Liver (tissue), 9 donors: Measurements from ENCODE around the gene PAPSS1. TPM values are rescaled to one million over a fixed set of nuclear protein-coding genes. Genes with fewer than 3 reads are reported as not detected.

Experiments used
- DNase-seq: peaks from one replicate; pipeline ENCODE4 v3.0.0-alpha.2; 2017; ENCODE audit warnings: low spot score
- H3K27ac ChIP-seq, 2 donors: one replicate each; pipeline ENCODE4 v1.7.0; 2013; ENCODE audit warnings: inconsistent platforms in 2 of 2, low read length in 2 of 2, control low read depth in 1 of 2, low read depth in 1 of 2, mild to moderate bottlenecking in 1 of 2
- H3K27me3 ChIP-seq, 4 donors: one replicate each; pipeline versions ENCODE4 v1.6.1 to v1.7.0; 2013; ENCODE audit warnings: low read length in 3 of 4, inconsistent platforms in 1 of 4, mild to moderate bottlenecking in 1 of 4, moderate library complexity in 1 of 4; ENCODE audit not compliant: control insufficient read depth in 4 of 4, insufficient read depth in 4 of 4
- H3K36me3 ChIP-seq, 4 donors: one replicate each; pipeline versions ENCODE4 v1.6.1 to v1.7.0; 2013; ENCODE audit warnings: low read length in 3 of 4, mild to moderate bottlenecking in 3 of 4, low read depth in 1 of 4, moderate library complexity in 1 of 4; ENCODE audit not compliant: control insufficient read depth in 4 of 4, insufficient read depth in 3 of 4
- H3K4me1 ChIP-seq, 4 donors: one replicate each; pipeline versions ENCODE4 v1.6.1 to v1.7.0; 2013; ENCODE audit warnings: low read length in 3 of 4, mild to moderate bottlenecking in 3 of 4, moderate library complexity in 1 of 4; ENCODE audit not compliant: control insufficient read depth in 4 of 4, insufficient read depth in 4 of 4
- H3K4me3 ChIP-seq, 3 donors: one replicate each; pipeline versions ENCODE4 v1.6.1 to v1.7.0; 2013; ENCODE audit warnings: low read length in 3 of 3, control low read depth in 1 of 3, low read depth in 1 of 3, mild to moderate bottlenecking in 1 of 3
- H3K9ac ChIP-seq, 2 donors: one replicate each; pipeline ENCODE4 v1.7.0; 2013; ENCODE audit warnings: low read length in 2 of 2, mild to moderate bottlenecking in 2 of 2, moderate library complexity in 2 of 2, control low read depth in 1 of 2, low read depth in 1 of 2
- H3K9me3 ChIP-seq, 4 donors: one replicate each; pipeline versions ENCODE4 v1.6.1 to v1.7.0; 2013; ENCODE audit warnings: low read length in 3 of 4; ENCODE audit not compliant: control insufficient read depth in 4 of 4
- CTCF ChIP-seq: fragments of 150-350 bp; IDR thresholded peaks from 2 replicates; pipeline ENCODE4 v1.5.1; 2017; ENCODE audit warnings: improper control_type of control experiment, low read depth, low read length; ENCODE audit not compliant: missing input control
- EGR1 ChIP-seq, 2 donors: IDR thresholded peaks; 2 replicates each; pipeline ENCODE4 v1.6.1; 2016 to 2018; ENCODE audit warnings: antibody characterized with exemption in 2 of 2, low read depth in 2 of 2
- FOXA1 ChIP-seq: IDR thresholded peaks from 2 replicates; pipeline ENCODE4 v1.6.1; 2016; ENCODE audit warnings: antibody characterized with exemption
- FOXA2 ChIP-seq: IDR thresholded peaks from 2 replicates; pipeline ENCODE4 v1.6.1; 2016; ENCODE audit warnings: antibody characterized with exemption
- GABPA ChIP-seq, 2 donors: IDR thresholded peaks in 1 of 2; conservative IDR thresholded peaks in 1 of 2; 2 replicates each; pipeline ENCODE4 v1.6.1; 2016; ENCODE audit warnings: antibody characterized with exemption in 2 of 2, mild to moderate bottlenecking in 1 of 2, moderate library complexity in 1 of 2
- HNF4A ChIP-seq, 2 donors: conservative IDR thresholded peaks; 2 replicates each; pipeline ENCODE4 v1.6.1; 2016; ENCODE audit warnings: antibody characterized with exemption in 2 of 2, mild to moderate bottlenecking in 2 of 2
- HNF4G ChIP-seq: IDR thresholded peaks from 2 replicates; pipeline ENCODE4 v1.6.1; 2016; ENCODE audit warnings: antibody characterized with exemption
- JUND ChIP-seq, 2 donors: IDR thresholded peaks; 2 replicates each; pipeline ENCODE4 v1.6.1; 2016; ENCODE audit warnings: antibody characterized with exemption in 2 of 2
- MAX ChIP-seq: IDR thresholded peaks from 2 replicates; pipeline ENCODE4 v1.6.1; 2016; ENCODE audit warnings: antibody characterized with exemption
- NR2F2 ChIP-seq: IDR thresholded peaks from 2 replicates; pipeline ENCODE4 v1.6.1; 2016; ENCODE audit warnings: antibody characterized with exemption
- RAD21 ChIP-seq, 2 donors: IDR thresholded peaks; 2 replicates each; pipeline ENCODE4 v1.6.1; 2016; ENCODE audit warnings: antibody characterized with exemption in 2 of 2, mild to moderate bottlenecking in 2 of 2
- RXRA ChIP-seq, 2 donors: IDR thresholded peaks; 2 replicates each; pipeline ENCODE4 v1.6.1; 2017 to 2018; ENCODE audit warnings: antibody characterized with exemption in 2 of 2, mild to moderate bottlenecking in 1 of 2
- SP1 ChIP-seq: IDR thresholded peaks from 2 replicates; pipeline ENCODE4 v1.6.1; 2018; ENCODE audit warnings: antibody characterized with exemption, mild to moderate bottlenecking
- TAF1 ChIP-seq: conservative IDR thresholded peaks from 2 replicates; pipeline ENCODE4 v1.6.1; 2016; ENCODE audit warnings: antibody characterized with exemption, mild to moderate bottlenecking
- YY1 ChIP-seq: IDR thresholded peaks from 2 replicates; pipeline ENCODE4 v1.6.1; 2016; ENCODE audit warnings: antibody characterized with exemption, mild to moderate bottlenecking
- WGBS: extraction: QIAGEN DNeasy Blood & Tissue Kit; methylation state at CpG from one replicate; pipeline ENCODE4 v1.1.7; 2013; 5-methylcytosine and 5-hydroxymethylcytosine counted together
- polyA plus RNA-seq, 2 donors: library from polyadenylated mRNA; stranded (reverse) in 1 of 2; unstranded in 1 of 2; fragments of 200-250 nt in 1 of 2; fragments of >200 nt in 1 of 2; fragmentation: Nextera tagmentation in 1 of 2; extraction: Ambion mirVana in 1 of 2; gene quantifications; one replicate each; pipeline versions ENCODE4 v1.2.1 to v1.2.3, GENCODE V29; 2013 to 2015
- total RNA-seq, 2 donors: library from RNA; depleted of rRNA; stranded (reverse); fragments of >200 nt; gene quantifications; one replicate each; pipeline ENCODE4 v1.2.3, GENCODE V29; 2014
- TF ChIP-seq, protein P1 (sequence below): IDR thresholded peaks from 2 replicates; pipeline ENCODE4 v1.6.1; 2016; ENCODE audit warnings: antibody characterized with exemption
- TF ChIP-seq, protein P2 (sequence below): IDR thresholded peaks from 2 replicates; pipeline ENCODE4 v1.6.1; 2016; ENCODE audit warnings: antibody characterized with exemption
- TF ChIP-seq, protein P3 (sequence below): IDR thresholded peaks from 2 replicates; pipeline ENCODE4 v1.6.1; 2016; ENCODE audit warnings: antibody characterized with exemption, mild to moderate bottlenecking
- donor health status: healthy.
- donor health status: healthy.
- donor health status: healthy.
- donor health status: healthy.
- donor health status: healthy.

Gene PAPSS1
- total and polyA plus RNA-seq, 4 donors: 5.7 to 17.8 (median 6.0) TPM

GRCh38 chr4:107737450-107737849, 17.4 kb upstream of the PAPSS1 start:
- WGBS: 41% methylated on average over 4 of the region's 4 CpGs
- no peak overlapping the region for H3K9ac ChIP-seq
- peaks cover 2 to 15% (median 12%) of the 10 kb centered on the region in 4 donors for H3K4me1 ChIP-seq
- no peaks in the 10 kb centered on the region for H3K36me3 ChIP-seq
- H3K9me3 ChIP-seq: no peaks in the 10 kb centered on the region
- TF ChIP-seq GABPA (IDR thresholded peaks at IDR 0.05 in 1 of 2, conservative IDR thresholded peaks at IDR 0.05 in 1 of 2) (no peak), TAF1 (no peak), SP1 (peak; percentile 7)
- TF ChIP-seq, protein P1, sequence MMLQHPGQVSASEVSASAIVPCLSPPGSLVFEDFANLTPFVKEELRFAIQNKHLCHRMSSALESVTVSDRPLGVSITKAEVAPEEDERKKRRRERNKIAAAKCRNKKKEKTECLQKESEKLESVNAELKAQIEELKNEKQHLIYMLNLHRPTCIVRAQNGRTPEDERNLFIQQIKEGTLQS: peak; percentile 7
- H3K27ac ChIP-seq: peak overlapping the region; percentile 64
- no peak for DNase-seq
- H3K4me3 ChIP-seq: no peak overlapping the region
- H3K27me3 ChIP-seq: no peaks in the 10 kb centered on the region

DNA sequence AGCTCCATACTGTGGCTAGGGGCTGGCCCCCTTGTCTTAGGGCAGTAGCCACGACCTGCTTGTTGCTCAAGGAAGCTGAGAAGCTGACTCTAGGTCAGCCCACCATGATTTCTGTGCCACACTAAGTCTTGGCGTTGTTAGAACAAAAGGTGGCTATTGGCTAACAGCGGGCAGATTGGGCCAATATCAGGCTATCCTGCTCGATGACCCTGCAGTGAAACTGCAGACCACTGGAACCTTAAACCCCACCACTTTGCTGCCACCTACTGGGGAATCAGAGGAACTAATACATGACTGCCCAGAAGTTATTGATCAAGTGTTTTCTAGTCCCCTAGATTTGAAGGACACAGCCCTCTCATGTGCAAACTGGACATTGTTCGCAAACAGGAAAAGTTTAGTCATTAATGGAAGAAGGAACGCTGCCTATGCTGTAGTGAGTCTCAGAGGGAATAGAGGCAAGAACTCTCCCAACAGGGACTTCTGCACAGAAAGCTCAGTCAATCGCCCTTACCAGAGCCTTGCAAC, 17.0 kb upstream of the PAPSS1 start:
- Histone ChIP-seq H3K4me1 (peaks cover 2 to 15% (median 12%) of the 10 kb centered on the region in 4 donors), H3K9ac (no peak overlapping the region), H3K27ac (peak overlapping the region; percentile 64), H3K4me3 (no peak overlapping the region), H3K27me3 (no peaks in the 10 kb centered on the region), H3K36me3 (no peaks in the 10 kb centered on the region), H3K9me3 (no peaks in the 10 kb centered on the region)
- DNase-seq: peak; percentile 61
- TF ChIP-seq HNF4G: no peak
- TF ChIP-seq, protein P2, sequence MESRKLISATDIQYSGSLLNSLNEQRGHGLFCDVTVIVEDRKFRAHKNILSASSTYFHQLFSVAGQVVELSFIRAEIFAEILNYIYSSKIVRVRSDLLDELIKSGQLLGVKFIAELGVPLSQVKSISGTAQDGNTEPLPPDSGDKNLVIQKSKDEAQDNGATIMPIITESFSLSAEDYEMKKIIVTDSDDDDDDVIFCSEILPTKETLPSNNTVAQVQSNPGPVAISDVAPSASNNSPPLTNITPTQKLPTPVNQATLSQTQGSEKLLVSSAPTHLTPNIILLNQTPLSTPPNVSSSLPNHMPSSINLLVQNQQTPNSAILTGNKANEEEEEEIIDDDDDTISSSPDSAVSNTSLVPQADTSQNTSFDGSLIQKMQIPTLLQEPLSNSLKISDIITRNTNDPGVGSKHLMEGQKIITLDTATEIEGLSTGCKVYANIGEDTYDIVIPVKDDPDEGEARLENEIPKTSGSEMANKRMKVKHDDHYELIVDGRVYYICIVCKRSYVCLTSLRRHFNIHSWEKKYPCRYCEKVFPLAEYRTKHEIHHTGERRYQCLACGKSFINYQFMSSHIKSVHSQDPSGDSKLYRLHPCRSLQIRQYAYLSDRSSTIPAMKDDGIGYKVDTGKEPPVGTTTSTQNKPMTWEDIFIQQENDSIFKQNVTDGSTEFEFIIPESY: peak; percentile 33
- peak; percentile 88 for TF ChIP-seq YY1
- no peak for TF ChIP-seq MAX
- TF ChIP-seq, protein P3, sequence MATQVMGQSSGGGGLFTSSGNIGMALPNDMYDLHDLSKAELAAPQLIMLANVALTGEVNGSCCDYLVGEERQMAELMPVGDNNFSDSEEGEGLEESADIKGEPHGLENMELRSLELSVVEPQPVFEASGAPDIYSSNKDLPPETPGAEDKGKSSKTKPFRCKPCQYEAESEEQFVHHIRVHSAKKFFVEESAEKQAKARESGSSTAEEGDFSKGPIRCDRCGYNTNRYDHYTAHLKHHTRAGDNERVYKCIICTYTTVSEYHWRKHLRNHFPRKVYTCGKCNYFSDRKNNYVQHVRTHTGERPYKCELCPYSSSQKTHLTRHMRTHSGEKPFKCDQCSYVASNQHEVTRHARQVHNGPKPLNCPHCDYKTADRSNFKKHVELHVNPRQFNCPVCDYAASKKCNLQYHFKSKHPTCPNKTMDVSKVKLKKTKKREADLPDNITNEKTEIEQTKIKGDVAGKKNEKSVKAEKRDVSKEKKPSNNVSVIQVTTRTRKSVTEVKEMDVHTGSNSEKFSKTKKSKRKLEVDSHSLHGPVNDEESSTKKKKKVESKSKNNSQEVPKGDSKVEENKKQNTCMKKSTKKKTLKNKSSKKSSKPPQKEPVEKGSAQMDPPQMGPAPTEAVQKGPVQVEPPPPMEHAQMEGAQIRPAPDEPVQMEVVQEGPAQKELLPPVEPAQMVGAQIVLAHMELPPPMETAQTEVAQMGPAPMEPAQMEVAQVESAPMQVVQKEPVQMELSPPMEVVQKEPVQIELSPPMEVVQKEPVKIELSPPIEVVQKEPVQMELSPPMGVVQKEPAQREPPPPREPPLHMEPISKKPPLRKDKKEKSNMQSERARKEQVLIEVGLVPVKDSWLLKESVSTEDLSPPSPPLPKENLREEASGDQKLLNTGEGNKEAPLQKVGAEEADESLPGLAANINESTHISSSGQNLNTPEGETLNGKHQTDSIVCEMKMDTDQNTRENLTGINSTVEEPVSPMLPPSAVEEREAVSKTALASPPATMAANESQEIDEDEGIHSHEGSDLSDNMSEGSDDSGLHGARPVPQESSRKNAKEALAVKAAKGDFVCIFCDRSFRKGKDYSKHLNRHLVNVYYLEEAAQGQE: no peak
- peak; percentile 36 for TF ChIP-seq FOXA2
- TF ChIP-seq RXRA (IDR thresholded peaks at IDR 0.05): peak; percentile 30 to 52
- no peak for TF ChIP-seq TAF1
- TF ChIP-seq, protein P1: peak; percentile 74
- peak; percentile 91 to 94 for TF ChIP-seq RAD21 (IDR thresholded peaks at IDR 0.05)
- peak; percentile 86 for TF ChIP-seq CTCF
- peak in 1 of 2 donors; percentile 89 for TF ChIP-seq EGR1 (IDR thresholded peaks at IDR 0.05; ENCODE audit: low read depth in 2 of 2)
- TF ChIP-seq JUND (IDR thresholded peaks at IDR 0.05): peak; percentile 78 to 99
- TF ChIP-seq GABPA (IDR thresholded peaks at IDR 0.05 in 1 of 2, conservative IDR thresholded peaks at IDR 0.05 in 1 of 2): no peak
- TF ChIP-seq HNF4A (conservative IDR thresholded peaks at IDR 0.05): peak; percentile 67 to 84
- peak; percentile 70 for TF ChIP-seq SP1
- TF ChIP-seq NR2F2: no peak
- peak; percentile 34 for TF ChIP-seq FOXA1
- 33% methylated on average over 7 of the region's 7 CpGs for WGBS
